Bladder microvascular endothelial cell (primary cell): Measurements from ENCODE around the gene PLTP. TPM values are rescaled to one million over a fixed set of nuclear protein-coding genes. Genes with fewer than 3 reads are reported as not detected.

Experiments
- total RNA-seq: library from RNA; depleted of rRNA; stranded (reverse); fragments of >200 nt; gene quantifications from 2 replicates; pipeline ENCODE4 v1.2.3, GENCODE V29; 2014

Gene PLTP, protein sequence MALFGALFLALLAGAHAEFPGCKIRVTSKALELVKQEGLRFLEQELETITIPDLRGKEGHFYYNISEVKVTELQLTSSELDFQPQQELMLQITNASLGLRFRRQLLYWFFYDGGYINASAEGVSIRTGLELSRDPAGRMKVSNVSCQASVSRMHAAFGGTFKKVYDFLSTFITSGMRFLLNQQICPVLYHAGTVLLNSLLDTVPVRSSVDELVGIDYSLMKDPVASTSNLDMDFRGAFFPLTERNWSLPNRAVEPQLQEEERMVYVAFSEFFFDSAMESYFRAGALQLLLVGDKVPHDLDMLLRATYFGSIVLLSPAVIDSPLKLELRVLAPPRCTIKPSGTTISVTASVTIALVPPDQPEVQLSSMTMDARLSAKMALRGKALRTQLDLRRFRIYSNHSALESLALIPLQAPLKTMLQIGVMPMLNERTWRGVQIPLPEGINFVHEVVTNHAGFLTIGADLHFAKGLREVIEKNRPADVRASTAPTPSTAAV
- total RNA-seq, result 3.4 and 6.7 TPM in 2 replicates

DNA sequence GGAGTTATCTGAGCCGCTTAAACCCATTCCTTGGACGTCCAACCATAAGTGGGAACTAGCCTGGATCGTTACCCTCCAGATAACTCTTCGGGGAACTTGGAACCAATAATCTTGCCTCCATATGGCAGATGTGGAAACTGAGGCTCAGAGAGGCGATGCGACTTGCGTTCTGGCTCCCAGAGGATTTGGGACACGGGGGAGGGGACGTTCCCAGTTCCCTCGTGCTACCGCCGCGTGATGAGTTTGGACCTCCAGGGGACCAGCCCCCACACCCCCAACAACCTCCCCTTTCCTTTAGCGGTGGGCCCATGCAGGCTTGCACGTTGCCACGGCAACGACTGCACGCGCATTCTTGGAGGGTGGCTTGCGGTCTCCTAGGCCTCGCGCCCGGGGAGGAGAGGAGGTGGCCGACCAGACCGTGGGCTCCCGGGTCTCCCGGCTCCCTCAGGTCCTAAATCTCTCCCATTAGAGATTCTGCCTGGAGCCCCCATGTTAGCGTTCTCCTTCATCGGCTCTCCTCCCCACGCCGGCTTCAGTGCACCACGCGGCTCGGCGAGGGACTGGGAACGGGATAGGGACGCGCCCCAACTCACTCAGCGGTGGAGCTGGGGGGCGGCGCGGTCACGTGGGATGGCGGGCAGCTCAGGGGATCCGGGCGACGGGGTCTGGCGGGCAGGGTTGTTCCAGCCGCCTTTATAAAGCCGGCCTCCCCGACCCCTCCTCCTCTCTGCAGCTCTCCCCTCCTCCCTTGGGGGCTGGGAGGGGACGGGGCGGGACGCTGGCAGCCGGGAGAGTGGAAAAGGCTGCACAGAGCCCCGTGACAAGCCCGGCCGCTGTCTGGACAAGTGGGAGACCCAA, at the start of gene PLTP:
TSS of gene PLTP (minus strand) at position 670 of the 858 bp plus-strand sequence. CDS start 703 bp downstream, outside the sequence.

DNA sequence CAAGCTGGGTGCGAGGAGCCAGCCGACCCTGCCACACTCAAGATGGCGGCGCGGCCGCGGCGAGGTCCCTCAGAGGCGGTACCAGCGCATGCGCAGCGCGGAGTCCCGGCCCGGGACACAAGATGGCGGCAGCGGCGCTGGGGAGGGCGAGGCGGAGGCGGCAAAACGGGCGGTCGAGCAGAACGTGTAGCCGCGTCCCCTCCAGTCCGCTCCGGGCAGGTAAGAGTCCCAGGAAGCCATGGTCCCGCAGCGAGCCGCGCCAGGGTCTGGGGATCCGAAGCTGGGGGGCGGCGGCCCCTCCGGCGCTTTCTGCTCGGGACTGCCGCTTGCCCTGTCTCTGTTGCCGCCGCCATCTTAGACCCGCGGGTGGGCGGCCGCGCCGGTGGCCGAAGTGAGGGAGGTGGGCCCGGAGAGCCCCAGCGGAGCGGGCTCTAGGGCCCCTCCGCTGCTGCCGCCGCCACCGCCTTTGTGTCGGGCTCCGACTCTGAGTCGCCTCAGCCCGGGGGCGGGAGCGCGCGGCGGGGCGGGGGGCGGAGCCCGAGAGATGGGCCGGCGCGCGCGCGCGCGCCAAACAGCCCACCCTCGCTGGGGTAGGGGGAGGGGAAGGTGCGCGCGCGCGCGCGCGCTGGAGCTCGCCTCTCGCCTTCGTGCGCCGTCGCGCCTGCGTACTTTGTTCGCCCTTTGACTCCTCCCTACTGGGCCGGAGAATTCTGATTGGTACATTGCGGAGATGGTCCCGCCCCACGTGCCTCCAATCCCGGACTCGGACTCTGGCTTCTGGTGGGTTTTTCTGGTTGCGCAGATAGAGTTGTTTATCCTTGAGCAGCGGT, 22.8 kb upstream of the PLTP start, which contains the start of gene PCIF1:
TSS of gene PCIF1 (plus strand) at position 98 of the 830 bp plus-strand sequence. CDS start 4,317 bp downstream, outside the sequence.

DNA sequence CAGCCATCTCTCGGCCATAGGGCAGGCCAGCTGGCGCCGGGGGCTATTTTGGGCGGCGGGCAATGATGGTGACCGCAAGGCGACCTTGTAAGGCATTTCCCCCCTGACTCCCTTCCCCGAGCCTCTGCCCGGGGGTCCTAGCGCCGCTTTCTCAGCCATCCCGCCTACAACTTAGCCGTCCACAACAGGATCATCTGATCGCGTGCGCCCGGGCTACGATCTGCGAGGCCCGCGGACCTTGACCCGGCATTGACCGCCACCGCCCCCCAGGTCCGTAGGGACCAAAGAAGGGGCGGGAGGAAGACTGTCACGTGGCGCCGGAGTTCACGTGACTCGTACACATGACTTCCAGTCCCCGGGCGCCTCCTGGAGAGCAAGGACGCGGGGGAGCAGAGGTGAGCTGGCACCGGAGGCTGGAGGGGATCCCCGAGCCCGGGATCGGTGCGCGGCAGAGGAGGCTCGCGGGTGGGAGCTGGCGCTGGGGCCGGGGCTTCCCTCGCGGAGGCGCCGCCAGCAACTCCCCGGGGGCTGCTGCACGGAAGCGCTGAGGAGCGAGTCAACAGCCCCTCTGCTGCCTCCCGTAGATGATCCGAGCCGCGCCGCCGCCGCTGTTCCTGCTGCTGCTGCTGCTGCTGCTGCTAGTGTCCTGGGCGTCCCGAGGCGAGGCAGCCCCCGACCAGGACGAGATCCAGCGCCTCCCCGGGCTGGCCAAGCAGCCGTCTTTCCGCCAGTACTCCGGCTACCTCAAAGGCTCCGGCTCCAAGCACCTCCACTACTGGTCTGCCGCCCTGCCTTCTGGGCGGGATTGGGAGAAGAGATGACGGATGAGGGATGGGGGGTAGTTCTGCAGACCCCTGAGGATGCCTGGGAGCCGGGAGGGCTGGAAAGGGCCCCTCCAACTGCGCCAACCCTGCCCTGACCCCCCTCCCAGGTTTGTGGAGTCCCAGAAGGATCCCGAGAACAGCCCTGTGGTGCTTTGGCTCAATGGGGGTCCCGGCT, 20.7 kb downstream of the PLTP start, which contains the start of the genes CTSA and NEURL2:
TSS of gene CTSA (plus strand) at position 351 of the 999 bp plus-strand sequence. CDS start at position 585, 234 bp downstream.
TSS of gene NEURL2 (minus strand) at position 224 of the 999 bp plus-strand sequence. CDS start at position 7, 217 bp downstream.

DNA sequence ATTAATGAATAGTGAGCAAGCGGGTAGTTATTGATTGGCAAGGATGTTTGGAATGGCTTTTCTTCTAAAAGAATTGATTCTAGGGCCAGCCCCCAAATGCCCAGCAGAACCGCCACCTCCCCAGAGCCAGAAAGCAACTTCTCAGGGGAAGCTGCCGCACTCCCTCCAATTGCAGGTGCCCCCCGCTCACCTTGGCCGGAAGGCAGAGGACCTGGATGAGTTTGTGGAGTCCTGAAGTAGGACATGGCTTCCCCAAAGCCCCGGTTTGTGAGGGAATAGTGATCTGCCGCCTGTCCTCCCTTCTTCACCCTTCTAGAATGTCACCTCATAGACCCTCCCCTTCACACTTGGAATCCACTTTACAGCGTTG, 24.6 kb downstream of the PLTP start, which contains the start of gene SPATA25:
TSS of gene SPATA25 (minus strand) at position 277 of the 370 bp plus-strand sequence. CDS start at position 245, 32 bp downstream.

DNA sequence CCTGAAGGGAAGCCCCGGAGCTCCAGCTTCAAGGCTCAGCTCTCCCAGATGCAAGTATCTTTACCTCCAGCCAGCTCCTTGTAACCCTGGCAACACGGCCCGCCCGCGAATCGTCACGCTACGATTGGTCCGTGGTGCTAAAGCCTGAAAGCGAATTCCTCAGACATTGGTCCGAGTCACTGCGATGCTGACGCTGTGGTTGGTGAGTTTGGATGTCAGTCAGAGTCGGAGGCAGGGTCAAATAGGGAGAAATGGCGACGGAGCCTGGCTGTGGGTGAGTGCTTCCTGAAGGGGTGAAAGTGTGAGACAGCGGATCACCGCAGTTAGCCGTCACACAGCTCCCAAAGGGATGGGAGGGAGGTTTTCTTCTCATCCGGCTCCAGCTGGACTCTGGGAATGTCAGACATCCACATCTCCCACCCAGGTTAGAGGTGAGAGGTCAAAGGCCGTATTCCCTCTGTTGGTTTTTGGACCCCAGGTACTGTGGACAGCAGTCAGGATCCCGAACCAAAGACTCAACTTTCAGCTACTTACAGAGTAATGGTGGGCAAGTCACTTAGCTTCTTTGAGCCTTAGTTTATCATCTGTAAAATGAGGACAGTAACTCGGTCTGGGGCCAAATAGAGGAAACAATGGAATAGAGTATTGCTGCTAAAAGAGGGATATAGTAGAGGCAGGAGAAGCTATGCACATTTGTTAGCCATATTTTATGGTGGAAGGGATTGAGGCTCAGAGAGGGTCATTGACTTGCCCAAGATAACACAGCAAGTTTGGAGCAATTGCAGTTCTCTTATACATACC, 30.8 kb downstream of the PLTP start, which contains the start of gene ZSWIM1:
TSS of gene ZSWIM1 (plus strand) at position 240 of the 801 bp plus-strand sequence. CDS start 1,366 bp downstream, outside the sequence.

DNA sequence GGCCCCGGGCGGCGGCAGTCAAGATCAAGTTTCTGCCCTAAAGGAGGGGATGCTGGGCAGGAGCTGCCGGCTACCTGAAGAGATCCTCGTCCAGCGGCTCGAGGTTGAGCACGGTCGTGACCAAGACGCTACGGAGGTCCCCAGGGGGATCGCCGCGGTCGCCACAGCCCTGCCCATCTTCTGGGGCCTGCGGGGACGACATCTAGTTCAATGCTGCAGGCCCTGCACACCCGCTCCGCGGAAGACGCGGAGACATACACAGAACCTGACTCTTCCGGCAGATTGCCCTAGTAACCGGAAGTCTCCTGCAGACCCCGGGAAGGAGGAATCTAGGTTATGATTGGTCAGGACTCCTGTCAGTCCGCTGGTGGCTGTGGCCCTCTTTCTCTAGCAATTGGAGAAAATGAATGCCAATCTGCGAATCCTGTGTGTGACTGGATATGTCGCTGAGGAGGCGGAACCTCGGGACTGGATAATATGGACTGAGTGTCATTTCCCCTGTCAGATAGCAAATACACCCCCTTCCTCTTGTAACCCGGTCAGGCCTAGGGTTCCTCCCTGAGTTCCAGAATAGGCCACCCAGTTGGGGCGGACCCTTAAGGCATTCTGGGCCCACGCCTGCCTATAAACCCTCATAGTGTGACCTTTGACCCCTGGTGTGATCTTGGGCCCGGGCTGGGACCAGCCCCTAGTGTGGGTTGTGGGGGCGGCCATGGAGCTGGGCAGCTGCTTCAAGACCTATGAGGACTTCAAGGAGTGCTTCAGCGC, 54.7 kb downstream of the PLTP start, which contains the start of the genes ACOT8 and ZSWIM3:
TSS of gene ACOT8 (minus strand) at position 279 of the 768 bp plus-strand sequence. CDS start at position 202, 77 bp downstream.
TSS of gene ZSWIM3 (plus strand) at position 501 of the 768 bp plus-strand sequence. CDS start at position 713, 212 bp downstream.

Other genes starting within 250 kb of the PLTP start
- not detected in 2 replicates for gene WFDC11, start 241.9 kb downstream of the PLTP start, total RNA-seq
- gene WFDC13, start 210.1 kb downstream of the PLTP start, total RNA-seq, result not detected in 2 replicates
- not detected in 2 replicates for gene WFDC10B, start 207.1 kb downstream of the PLTP start, total RNA-seq
- not detected in 2 replicates for gene SPINT4, start 189.8 kb downstream of the PLTP start, total RNA-seq
- not detected in 2 replicates for gene WFDC3, start 120.3 kb downstream of the PLTP start, total RNA-seq
- gene DNTTIP1, start 120.2 kb downstream of the PLTP start, total RNA-seq, result 12.7 and 13.6 TPM in 2 replicates
- 8.9 and 20.7 TPM in 2 replicates for gene UBE2C, start 99.5 kb downstream of the PLTP start, total RNA-seq
- gene TNNC2, start 84.8 kb downstream of the PLTP start, total RNA-seq, result not detected in 2 replicates
- 10.2 and 13.4 TPM in 2 replicates for gene SNX21, start 78.4 kb downstream of the PLTP start, total RNA-seq
- gene ACOT8, start 54.8 kb downstream of the PLTP start, total RNA-seq, result 26.4 and 32.9 TPM in 2 replicates
- 6.0 and 9.9 TPM in 2 replicates for gene ZSWIM3, start 54.5 kb downstream of the PLTP start, total RNA-seq
- gene ZSWIM1, start 30.9 kb downstream of the PLTP start, total RNA-seq, result 1.9 and 4.0 TPM in 2 replicates
- gene SPATA25, start 24.5 kb downstream of the PLTP start, total RNA-seq, result 0.49 and 0.50 TPM in 2 replicates
- gene NEURL2, start 20.9 kb downstream of the PLTP start, total RNA-seq, result 2.6 and 2.8 TPM in 2 replicates
- gene CTSA, start 20.8 kb downstream of the PLTP start, total RNA-seq, result 37.2 and 80.9 TPM in 2 replicates
- gene PCIF1, start 22.5 kb upstream of the PLTP start, total RNA-seq, result 7.3 and 11.3 TPM in 2 replicates
- gene ZNF335, start 60.0 kb upstream of the PLTP start, total RNA-seq, result 6.2 and 13.3 TPM in 2 replicates
- 0.06 TPM in 1 of 2 replicates, not detected in the other for gene MMP9, start 96.8 kb upstream of the PLTP start, total RNA-seq
- 0.81 and 1.3 TPM in 2 replicates for gene SLC12A5, start 117.1 kb upstream of the PLTP start, total RNA-seq
- gene NCOA5, start 177.8 kb upstream of the PLTP start, total RNA-seq, result 7.6 and 13.4 TPM in 2 replicates
- 10.1 and 31.1 TPM in 2 replicates for gene CD40, start 206.2 kb upstream of the PLTP start, total RNA-seq